Measurements from ENCODE around the gene TGFBR3L. TPM values are rescaled to one million over a fixed set of nuclear protein-coding genes. Genes with fewer than 3 reads are reported as not detected.
"Not testable (repeated sequence)": the region's sequence is repeated elsewhere in the genome, so short reads cannot be mapped to it uniquely, and the experiment has no call there.

TGFBR3L gene
- total RNA-seq, 1 donor from 2014 or later, result not detected

DNA sequence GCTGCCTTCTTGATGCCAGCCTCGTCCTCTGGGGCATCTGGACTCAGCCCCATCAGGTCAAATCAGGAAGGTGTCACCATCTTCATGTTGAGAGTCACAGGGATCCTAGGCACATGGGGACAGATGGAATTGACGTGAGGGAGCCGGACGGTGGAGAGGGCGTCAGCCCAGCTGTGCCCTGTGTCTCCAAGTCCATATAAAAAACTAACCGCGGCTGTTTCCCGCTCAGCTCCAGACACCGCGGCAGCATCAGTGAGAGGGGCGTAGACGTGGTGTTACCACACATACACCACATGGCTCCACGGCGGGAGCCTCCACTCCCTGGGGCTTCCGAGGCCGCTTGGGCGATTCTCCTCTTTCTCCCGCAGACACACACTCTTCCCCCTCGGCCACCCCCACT, 34.8 kb upstream of the TGFBR3L start:
- peak; percentile 61 for DNase-seq

DNA sequence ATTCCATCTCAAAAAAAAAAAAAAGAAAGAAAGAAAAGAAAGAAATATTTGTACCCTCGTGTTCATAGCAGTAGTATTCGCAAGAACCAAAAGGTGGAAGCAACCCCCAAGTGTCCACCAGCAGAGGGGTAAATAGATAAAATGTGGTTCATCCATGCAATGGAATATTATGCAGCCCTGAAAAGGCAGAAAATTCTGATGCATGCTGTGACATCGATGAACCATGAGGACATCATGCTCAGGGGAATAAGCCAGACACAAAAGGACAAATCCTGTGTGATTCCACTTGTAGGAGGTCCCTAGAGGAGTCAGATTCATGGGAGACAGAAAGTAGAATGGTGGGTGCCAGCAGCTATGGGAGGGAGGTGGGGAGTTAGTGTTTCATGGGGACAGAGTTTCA, 32.7 kb upstream of the TGFBR3L start:
- no peak for DNase-seq

DNA sequence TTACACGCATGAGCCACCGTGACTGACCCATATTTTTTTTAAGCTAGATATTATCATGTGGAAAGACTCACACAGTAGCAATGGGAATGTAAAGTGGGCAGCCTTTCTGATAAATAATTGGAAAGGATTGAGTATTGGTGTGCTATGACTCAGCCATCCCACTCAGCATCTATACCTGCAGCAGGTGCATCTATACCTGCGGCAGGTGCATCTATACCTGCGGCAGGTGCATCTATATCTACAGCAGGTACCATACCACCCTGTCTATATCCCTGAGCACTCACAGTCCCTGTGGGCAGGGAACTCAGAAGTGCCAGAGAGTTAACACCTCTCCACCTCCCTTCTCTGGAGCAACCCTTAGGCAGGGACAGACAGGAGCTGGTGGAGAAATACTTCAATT, 31.5 kb upstream of the TGFBR3L start:
- DNase-seq, result no peak

DNA sequence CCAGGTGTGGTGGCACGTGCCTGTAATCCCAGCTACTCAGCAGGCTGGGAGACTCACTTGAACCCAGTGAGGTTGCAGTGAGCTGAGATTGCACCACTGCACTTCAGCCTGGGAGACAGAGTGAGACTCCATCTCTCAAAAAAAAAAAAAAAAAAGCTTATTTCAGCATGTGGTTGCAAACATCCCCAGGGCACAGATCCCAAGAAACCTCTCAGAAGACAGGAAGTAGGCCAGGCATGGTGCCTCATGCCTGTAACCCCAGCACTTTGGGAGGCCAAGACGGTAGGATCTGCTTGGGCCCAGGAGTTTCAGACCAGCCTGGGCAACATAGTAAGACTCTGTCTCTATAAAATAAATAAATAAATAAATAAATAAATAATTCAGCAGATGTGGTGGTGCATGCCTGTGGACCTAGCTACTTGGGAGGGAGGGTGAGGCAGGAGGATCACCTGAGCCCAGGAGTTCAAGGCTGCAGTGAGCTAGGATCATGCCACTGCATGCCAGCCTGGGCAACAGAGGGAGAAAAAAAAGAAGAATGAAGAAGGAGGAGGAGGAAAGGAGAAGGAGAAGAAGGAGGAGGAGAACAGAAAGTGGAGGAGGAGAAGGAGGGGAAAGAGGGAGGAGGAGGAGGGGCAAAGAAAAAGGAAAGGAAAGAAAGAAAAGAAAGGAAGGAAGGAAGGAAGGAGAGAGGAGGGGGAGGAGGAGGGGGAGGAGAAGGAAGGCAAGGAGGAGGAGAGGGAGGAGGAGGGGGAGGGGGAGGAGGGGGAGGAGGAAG, 30.6 kb upstream of the TGFBR3L start:
- no peak for DNase-seq

DNA sequence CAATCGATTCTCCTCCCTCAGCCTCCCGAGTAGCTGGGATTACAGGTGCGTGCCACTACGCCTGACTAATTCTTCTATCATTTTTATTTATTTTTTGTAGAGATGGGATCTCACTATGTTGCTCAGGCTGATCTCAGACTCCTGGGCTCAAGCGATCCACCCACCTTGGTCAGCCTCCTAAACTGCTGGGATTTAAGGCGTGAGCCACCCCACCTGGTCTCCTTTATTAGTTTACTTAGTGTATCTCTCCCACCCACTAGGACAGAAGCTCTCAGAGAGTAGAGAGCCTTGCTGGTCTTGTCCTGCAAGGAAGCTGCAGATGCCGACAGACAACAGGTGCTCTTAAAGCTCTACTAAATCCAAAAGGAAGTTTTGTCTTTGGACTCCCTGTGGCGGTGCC, 28.8 kb upstream of the TGFBR3L start:
- DNase-seq, result peak; percentile 22

DNA sequence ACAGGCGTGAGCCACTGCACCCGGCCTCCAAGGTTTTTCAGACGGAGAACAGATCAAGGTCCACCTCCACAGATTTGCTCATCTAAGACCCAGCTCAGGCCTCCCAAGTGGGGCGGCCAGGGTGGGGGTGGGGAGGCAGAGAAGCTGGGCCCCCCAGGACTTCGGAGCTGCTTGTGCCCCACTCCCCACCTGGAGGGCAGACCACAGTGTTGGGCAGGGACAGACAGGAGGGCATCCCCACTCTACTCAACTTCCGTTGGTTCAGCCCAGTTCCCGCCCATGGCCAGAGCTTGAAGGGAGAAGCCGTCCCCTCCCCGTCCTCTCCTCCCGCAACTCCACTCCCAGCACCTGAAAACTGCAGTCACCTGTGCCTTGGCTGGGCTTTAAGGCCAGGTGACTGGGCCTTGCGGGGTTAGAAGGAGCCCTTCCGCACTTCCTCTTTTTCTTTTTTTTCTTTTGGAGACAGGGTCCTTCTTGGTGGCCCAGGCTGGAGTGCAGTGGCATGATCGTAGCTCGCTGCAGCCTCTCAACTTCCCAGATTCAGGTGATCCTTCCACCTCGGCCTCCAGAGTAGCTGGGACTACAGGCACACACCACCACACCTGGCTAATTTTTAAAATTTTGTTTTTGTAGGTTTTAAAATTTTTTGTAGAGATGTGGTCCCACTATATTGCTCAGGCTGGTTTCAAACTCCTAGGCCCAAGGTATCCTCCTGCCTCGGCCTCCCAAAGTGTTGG, 27.1 kb upstream of the TGFBR3L start:
- DNase-seq, result no peak

DNA sequence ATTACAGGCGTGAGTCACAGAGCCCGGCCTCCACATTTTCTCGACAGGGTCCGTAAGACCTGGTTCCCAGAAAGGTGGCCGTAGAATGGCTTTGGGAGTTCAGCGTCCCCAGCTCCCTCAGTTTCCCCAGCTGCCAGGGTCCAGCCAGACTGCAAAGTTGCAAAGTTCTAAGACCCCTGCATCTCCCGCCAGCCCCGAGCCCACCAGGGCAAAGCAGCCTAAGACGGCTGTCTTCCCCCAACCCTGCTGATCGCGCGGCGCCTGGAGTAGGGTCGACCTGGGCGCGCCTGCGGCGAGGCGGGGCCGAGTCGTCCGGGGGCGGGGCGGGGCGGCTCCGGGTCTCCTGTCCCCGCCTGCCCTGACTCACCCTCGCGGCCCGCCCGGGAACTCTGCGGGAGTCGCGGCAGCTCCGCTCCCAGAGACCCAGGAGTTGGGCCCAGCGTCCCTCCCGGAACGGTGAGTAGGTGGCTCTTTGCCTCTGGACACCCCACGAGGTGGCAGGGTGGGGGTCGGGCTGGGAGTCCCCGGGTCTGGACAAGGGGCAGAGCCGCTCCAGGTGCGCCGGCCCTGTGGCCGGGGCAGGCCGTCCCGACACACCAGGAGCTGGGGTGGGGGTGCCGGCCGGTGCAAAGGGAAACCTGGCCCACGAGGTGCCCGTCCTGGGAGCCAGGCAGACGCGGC, 26.3 kb upstream of the TGFBR3L start, which contains the start of gene LRRC8E:
Gene LRRC8E (plus strand): TSS at position 366 of the 681 bp plus-strand sequence. CDS start 7,094 bp downstream, outside the sequence.
- peak; percentile 36 for DNase-seq

DNA sequence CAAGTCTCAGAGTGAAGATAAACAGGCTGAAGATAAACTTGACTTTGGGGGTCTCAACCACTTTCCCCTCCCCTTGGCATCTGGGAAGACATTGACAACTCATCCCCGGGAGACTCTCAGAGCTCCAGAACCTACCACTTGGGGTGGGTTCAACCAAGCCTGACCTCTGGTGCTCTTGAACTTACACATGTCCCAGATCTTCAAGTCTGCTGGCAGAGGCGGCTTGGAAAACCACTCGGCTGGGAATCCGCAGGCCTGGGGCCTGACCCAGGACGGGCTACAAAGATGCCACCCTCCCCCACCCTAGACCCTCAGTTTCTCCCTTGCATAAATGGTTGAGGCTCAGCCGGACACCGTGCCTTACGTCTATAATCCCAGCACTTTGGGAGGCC, 25.8 kb upstream of the TGFBR3L start:
- DNase-seq, result no peak

DNA sequence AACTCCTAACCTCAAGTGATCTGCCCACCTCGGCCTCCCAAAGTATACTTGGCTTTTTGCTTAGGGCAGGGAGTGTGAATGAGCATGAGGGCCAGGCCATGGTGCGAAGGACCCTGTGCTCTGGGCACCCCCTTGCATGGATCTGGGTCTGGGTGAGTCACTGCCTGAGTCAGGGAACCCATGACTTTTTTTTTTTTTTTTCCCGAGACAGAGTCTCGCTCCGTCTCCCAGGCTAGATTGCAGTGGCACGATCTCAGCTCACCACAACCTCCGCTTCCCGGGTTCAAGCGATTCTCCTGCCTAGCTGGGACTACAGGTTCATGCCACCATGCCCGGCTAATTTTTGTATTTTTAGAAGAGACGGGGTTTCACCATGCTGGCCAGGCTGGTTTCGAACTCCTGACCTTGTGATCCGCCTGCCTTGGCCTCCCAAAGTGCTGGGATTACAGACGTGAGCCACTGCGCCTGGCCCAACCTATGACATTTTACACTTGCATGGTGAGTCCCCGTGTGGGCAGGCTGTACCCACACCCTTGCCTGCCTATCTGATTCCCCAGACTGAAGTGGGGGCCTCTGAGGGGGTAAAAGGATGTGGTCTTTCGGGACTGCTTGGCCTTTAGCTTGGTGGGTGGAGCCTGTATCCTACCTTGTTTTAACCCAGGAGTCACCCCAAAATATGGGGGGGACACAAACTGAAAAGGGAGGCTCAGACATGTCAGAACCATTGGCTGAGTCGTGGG, 21.1 kb upstream of the TGFBR3L start:
- DNase-seq, result not testable (repeated sequence)

DNA sequence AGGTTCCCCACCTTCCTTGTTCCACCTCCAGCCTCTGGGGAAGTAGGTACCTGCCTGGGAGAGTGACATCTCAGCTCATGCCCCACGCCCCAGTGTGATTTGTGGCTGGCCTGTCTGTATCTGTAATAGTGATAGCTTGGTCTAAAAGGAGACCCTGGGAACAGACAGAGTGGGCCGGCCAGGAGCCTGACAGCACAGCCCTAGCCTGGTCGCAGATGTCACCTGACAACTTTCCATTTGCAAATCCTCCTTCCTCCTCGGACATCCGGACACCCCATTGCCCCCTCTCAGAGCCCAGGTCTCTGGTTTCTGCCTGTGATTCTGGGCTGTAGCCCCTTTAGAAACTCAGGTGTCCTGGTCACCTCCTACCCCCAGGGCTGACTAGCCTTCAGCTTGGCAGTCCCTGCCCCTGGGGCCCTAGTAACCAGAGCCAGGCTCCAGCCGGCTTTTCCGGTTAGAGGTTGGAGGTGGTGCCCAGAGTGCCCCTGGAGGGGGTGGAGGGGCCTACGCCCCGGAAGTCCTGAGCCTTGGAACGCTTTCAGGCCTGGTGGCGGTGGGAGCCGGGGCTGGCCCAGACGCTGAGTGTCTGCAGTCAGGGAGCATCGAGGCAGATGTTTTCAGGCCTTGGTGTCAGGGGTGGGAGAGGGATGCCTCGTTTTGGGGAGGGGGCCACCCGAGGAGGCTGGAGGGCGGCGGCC, 19.9 kb upstream of the TGFBR3L start:
- DNase-seq, result no peak

DNA sequence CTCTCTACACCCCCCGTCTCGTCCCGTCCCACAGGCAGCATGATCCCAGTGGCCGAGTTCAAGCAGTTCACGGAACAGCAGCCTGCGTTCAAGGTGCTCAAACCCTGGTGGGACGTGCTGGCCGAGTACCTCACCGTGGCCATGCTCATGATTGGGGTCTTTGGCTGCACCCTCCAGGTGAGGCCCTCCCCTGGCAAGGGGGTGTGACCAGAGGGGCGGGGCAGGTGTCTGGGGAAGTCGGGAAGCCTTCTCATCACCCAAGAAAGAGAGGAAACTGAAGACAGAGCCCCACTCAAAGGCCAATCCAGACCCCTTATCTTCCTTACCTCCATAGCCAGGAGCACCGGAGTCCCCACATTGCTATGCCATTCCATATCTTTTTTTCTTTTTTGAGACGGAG, 19.1 kb upstream of the TGFBR3L start:
- DNase-seq, result no peak

DNA sequence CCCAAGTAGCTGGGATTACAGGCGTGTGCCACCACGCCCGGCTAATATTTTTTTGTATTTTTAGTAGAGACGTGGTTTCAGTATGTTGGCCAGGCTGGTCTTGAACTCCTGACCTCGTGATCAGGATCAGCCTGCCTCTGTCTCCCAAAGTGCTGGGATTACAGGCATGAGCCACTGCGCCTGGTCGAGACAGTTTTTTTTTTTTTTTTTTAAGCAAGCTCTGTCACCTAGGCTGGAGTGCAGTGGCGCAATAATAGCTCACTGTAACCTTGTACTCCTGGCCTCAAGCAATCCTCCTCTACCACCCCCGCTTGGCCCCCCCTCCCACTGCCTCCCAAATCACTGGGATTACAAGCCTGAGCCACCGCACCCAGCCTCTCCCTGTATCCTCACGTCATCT, 17.3 kb upstream of the TGFBR3L start:
- DNase-seq, result no peak

DNA sequence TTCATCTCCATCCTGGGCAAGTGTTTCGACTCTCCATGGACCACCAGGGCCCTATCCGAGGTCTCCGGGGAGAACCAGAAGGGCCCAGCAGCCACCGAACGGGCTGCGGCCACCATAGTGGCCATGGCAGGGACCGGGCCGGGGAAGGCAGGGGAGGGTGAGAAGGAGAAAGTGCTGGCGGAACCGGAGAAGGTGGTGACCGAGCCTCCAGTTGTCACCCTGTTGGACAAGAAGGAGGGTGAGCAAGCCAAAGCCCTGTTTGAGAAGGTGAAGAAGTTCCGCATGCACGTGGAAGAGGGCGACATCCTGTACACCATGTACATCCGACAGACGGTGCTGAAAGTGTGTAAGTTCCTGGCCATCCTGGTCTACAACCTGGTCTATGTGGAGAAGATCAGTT, 15.7 kb upstream of the TGFBR3L start:
- no peak for DNase-seq

DNA sequence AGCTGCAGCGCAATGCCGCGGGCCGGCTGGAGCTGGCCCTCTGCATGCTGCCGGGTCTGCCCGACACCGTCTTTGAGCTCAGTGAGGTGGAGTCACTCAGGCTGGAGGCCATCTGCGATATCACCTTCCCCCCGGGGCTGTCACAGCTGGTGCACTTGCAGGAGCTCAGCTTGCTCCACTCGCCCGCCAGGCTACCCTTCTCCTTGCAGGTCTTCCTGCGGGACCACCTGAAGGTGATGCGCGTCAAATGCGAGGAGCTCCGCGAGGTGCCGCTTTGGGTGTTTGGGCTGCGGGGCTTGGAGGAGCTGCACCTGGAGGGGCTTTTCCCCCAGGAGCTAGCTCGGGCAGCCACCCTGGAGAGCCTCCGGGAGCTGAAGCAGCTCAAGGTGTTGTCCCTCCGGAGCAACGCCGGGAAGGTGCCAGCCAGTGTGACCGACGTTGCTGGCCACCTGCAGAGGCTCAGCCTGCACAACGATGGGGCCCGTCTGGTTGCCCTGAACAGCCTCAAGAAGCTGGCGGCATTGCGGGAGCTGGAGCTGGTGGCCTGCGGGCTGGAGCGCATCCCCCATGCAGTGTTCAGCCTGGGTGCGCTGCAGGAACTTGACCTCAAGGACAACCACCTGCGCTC, 14.8 kb upstream of the TGFBR3L start:
- no peak for DNase-seq

DNA sequence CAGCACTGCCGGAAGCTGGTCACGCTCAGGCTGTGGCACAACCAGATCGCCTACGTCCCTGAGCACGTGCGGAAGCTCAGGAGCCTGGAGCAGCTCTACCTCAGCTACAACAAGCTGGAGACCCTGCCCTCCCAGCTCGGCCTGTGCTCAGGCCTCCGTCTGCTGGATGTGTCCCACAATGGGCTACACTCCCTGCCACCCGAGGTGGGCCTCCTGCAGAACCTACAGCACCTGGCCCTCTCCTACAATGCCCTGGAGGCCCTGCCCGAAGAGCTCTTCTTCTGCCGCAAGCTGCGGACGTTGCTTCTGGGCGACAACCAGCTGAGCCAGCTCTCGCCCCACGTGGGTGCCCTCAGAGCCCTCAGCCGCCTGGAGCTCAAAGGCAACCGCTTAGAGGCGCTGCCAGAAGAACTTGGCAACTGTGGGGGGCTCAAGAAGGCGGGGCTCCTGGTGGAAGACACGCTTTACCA, 14.2 kb upstream of the TGFBR3L start:
- no peak for DNase-seq

DNA sequence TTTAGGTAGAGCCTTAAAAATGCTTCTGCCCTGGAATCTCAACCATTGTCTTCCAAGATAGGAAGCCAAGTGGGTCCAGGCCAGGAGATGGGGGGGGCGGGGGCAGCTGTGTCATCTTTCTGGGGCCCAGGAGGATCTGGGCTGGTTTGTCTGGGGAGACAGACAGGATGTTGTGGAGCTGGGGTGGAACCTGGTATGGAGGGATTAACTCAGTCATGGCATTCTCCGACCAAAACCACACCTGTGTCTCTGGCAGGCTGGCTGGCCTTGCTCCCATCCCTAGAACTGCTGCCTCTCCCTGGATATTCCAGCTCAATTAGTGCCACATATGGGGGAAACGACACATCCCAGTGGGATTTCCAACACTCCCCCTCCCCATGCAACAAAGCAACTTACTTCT, 13.7 kb upstream of the TGFBR3L start:
- no peak for DNase-seq

DNA sequence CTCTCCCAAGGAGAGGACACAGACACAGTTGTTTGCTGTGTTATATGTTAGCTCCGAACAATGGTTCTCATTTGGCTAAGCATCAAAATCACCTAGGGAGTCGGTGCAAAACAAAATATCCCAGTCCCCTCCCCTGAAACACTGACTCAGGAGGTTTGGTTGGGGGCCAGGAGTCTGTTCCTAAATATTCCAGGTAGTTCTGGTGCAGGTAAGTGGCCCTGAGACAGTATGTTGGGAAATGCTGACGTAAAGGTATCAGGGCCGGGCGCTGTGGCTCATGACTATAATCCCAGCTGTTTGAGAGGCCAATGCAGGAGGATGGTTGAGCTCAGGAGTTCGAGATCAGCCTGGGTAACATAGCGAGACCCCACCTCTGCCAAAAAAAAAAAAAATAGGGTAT, 13.3 kb upstream of the TGFBR3L start:
- no peak for DNase-seq

DNA sequence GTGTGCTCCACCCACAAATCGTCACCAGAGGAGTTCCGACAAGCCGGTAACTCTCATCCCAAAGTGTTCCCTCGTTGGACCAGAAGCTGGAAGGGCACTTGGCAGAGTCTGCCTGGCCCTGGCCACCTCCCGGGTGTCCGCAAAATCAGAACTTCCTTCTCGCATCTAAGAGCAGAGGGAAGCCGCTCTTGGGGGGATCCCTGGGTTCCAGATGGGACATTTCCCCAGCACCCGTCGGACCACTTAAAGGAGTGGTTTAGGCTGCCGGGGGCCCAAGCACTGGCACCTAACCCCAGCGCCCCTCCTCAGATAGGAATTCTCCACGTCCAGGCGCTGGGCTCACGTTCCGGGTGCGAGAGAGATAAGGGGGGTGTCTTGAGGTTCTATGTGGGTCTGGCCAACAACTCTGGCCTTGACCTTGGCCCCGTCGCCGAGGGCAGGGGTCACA, 11.8 kb upstream of the TGFBR3L start:
- DNase-seq, result no peak

DNA sequence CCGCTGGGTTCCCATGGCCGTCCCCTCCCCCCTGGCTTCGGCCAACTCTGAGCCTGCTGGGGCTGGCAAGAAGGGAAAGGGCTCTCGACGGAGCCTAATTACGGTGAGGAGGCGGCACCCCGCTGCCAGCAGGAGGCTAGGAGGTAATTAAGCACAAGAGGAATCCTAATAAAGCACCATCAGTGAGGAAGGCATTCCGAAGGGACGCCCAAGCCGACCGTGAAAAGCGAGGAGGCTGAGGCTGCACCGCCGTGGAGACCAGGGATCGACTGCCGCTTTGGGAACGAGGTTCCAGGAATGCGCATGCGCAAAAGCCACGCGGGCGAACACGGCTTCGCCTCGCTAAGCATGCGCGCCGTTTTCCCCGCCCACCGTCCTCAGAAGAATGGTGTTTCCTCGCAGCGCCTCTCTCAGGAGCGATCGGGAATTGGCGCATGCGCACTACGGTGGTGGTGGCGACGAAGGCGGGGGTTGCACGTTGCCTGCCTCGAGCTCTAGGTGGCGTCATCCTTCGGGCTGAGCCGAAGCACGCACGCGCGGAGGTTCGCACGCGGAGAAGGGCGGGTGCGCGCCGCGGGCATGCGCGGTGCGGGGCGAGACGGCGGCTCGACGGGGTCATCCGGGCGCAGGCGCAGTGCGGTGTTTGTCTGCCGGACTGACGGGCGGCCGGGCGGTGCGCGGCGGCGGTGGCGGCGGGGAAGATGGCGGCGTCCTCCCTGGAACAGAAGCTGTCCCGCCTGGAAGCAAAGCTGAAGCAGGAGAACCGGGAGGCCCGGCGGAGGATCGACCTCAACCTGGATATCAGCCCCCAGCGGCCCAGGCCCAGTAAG, 11.2 kb upstream of the TGFBR3L start, which contains the start of gene MAP2K7:
Gene MAP2K7 (plus strand): TSS at position 634 of the 830 bp plus-strand sequence. CDS start 68 bp downstream, at position 702.
- DNase-seq, result peak; percentile 100
